Ramos (cell line): Measurements from ENCODE around the gene MKRN3.

Experiments used
- in situ Hi-C: fragments of 300-500 bp; cut with MboI; formaldehyde crosslinking; loops from one replicate; pipeline ENCODE4 v1.14.3; 2022; ENCODE audit warnings: low sequenced_read_pairs; ENCODE audit not compliant: unreplicated experiment

MKRN3 gene

DNA sequence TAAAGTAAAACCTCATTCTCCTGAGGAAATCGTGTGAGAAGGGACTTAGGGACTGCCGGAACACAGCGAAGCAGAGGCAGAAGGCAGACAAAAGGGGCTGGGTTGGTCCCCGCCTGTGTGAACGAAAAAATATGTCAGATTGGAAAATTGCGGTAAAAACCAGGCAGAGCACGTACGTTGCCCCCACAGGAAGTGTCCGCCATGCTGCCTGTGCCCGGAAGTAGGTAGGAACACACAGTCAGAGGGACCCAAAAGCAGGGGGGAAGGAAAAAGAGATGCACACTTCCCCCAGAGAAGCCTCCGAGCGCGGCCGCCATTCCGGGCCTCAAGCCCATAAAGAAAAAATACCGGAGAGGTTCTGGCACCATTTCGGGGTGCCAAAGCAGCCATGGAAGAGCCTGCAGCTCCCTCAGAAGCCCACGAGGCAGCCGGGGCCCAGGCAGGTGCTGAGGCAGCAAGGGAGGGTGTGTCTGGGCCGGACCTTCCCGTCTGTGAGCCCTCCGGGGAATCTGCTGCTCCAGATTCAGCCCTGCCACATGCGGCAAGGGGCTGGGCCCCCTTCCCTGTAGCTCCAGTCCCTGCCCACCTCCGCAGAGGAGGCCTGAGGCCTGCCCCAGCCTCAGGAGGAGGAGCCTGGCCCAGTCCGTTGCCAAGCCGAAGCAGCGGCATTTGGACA lies at the start of gene MKRN3:
Gene MKRN3, plus strand, starts transcription at position 280 of the 676 bp plus-strand sequence. Its CDS starts 109 bp downstream, at position 389.
- in situ Hi-C loops: no loop called here

DNA sequence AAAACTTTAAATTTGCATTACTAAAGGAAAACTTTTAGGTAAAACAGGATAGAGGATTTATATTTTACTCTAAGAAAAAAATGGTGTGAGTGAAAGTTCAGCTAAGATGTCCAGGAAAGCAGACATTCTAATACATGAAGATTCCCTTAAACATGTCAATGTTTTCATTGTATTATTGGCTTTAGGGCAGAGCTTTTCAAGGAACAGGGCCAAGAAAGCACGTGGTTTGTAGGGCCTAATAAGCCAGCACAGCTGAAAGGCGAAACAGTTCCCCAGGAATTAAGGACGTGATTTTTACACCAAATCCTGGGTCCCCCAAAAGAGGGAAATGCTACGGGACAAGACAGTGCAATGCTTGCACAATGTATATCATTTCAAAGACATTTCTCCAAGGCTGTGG lies 48.6 kb upstream of the MKRN3 start:
- in situ Hi-C loops: no loop called here

DNA sequence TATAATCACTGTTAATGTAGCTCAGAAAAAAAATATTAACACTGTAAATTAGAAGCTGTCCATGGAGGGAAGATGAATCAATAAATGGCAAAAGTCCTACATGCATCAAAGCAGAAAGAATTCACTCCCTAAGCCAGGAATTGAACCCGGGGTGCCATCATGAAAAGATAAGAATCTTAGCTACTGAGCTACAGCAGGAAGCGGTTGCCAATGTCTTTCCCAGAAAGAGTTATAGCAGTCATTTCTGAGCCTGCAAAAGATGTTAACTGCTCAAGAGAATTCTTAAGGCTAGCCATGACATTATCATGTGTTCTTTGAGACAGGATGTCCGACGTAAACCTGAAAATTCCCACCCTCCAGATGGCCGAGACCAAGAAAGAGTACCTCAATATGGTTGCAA lies 47.4 kb upstream of the MKRN3 start:
- in situ Hi-C loops: no loop called here

DNA sequence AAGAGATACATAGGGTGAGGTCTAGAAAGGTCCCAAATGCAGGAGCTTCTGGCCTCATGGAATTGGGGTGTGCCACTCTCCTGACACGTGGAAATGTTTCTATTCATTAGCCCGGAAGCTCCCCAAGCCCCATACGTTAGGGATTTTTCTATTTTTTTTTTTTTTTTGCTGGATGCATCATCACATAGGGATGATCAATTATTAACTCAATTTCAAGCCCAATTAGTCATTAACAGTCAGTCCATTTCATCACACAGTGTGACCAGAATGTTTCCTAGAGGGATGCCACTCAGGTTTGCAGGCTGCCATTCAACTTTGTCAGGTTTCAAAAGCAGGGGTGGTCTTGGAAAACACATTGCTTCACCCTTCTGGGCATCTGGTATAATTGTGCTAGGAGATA lies 40.7 kb upstream of the MKRN3 start:
- in situ Hi-C loops: no loop called here

GRCh38 chr15:23529891-23530290 lies 35.6 kb upstream of the MKRN3 start:
- in situ Hi-C loops: no loop called here

- in situ Hi-C loops: no loop called here
These were observed 33.5 kb upstream of the MKRN3 start for GRCh38 chr15:23532024-23532423.

GRCh38 chr15:23536659-23537058 lies 28.8 kb upstream of the MKRN3 start:
- in situ Hi-C loops: no loop called here

GRCh38 chr15:23538648-23539047 lies 26.8 kb upstream of the MKRN3 start:
- in situ Hi-C loops: no loop called here

GRCh38 chr15:23539892-23540291 lies 25.6 kb upstream of the MKRN3 start:
- in situ Hi-C loops: no loop called here

GRCh38 chr15:23546158-23546557 lies 19.3 kb upstream of the MKRN3 start:
- in situ Hi-C loops: no loop called here

GRCh38 chr15:23548071-23548470 lies 17.4 kb upstream of the MKRN3 start:
- in situ Hi-C loops: no loop called here

DNA sequence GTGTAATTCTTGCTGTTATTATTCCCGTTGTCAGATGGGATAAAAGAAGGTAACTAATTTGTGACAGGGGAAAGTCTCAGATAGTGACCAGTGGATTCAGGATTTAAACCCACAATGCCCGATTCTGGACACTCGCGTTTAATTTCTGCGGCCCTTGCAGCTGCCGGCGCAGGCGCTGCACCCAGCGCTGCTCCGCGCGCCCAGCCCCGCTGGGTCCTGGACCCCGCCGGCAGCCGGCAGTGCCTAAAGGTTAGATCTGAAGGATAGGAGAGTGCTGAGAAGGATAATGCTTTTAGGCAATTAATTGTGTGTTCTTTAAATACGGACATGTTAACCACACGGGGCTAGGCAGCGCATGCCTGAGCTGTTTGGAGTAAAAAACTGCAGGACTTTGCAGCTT lies 3.6 kb upstream of the MKRN3 start:
- in situ Hi-C loops: no loop called here

DNA sequence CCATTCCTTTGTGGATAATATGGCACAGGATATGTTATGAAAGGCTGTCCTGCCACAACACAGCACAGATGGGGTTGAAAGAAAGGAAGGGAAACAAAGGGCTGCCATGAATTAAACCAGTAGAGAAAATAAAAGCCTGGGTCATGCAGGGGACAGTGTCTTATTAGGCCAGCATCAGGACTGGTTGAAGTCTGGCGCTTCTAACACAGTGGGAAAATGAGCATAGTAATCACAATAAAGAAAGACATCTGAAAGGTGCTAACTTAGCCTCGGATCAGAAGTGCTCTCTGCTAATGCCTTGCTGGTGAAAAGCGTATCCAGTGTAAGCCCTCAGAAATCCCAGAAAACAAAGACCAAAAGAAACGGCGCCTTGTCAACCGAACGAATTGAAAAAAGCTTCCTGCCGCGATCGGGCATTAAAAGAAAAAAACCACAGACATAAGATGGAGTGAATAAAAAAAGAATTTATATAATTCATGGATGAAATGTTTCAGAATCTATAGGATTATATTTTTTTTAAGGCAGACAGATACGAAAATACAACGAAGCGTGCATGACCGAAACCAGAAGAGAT lies 566 bp upstream of the MKRN3 start:
- in situ Hi-C loops: no loop called here

DNA sequence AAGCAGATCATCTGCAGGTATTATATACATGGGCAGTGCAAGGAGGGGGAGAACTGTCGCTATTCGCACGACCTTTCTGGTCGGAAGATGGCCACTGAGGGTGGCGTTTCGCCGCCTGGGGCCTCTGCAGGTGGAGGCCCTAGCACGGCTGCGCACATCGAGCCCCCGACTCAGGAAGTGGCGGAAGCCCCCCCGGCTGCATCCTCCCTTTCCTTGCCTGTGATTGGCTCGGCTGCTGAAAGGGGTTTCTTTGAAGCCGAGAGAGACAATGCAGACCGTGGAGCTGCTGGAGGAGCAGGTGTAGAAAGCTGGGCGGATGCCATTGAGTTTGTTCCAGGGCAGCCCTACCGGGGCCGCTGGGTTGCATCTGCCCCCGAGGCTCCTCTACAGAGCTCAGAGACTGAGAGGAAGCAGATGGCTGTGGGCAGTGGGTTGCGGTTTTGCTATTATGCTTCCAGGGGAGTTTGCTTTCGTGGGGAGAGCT lies 639 bp downstream of the MKRN3 start:
- in situ Hi-C loops: no loop called here

- in situ Hi-C loops: no loop called here
These were observed 1.2 kb downstream of the MKRN3 start for GRCh38 chr15:23566651-23567050.

GRCh38 chr15:23567921-23568320 lies 2.4 kb downstream of the MKRN3 start:
- in situ Hi-C loops: no loop called here

DNA sequence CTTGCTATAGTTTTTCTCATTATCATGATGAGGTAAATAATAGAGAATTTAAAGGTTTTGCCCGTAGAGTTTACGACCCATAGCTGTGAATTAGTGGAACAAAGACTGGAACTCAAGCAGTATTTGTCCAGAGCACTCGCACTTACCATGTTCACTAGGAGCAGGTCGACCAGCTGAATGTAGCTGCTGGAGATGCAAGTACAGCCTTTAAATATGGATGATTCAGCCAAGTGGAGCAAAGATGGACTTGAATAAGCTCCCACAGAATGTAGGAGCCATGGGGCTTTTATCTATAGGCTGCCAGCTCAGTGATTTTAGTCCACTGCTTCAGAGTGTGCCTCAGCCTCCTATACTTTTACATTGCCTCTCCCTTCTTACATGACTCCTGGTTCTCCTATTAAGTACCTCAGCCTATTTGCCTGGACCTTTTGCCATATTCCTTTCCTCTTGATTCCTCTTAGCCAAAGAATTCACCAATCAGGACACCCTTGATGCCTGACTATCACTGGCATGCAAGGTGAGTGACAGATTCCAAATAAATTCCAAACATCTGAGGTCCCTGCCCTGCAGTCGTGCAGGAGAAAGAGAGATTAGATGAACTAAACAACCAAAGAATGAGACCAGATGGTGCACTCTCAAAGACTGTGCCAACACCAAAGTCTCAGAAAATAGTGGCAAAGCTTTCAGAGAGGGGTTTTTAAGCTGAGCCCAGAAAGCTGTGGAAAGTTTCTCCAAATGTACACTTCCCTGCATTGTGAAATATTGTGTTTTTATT lies 3.9 kb downstream of the MKRN3 start:
- in situ Hi-C loops: no loop called here

- in situ Hi-C loops: no loop called here
These were observed 5.0 kb downstream of the MKRN3 start for GRCh38 chr15:23570486-23570885.

- in situ Hi-C loops: no loop called here
These were observed 7.4 kb downstream of the MKRN3 start for GRCh38 chr15:23572844-23573243.

GRCh38 chr15:23574742-23575141 lies 9.3 kb downstream of the MKRN3 start:
- in situ Hi-C loops: no loop called here

- in situ Hi-C loops: no loop called here
These were observed 10.6 kb downstream of the MKRN3 start for GRCh38 chr15:23576061-23576460.
